ENCODE results near the gene SH3BP1.

DNA sequence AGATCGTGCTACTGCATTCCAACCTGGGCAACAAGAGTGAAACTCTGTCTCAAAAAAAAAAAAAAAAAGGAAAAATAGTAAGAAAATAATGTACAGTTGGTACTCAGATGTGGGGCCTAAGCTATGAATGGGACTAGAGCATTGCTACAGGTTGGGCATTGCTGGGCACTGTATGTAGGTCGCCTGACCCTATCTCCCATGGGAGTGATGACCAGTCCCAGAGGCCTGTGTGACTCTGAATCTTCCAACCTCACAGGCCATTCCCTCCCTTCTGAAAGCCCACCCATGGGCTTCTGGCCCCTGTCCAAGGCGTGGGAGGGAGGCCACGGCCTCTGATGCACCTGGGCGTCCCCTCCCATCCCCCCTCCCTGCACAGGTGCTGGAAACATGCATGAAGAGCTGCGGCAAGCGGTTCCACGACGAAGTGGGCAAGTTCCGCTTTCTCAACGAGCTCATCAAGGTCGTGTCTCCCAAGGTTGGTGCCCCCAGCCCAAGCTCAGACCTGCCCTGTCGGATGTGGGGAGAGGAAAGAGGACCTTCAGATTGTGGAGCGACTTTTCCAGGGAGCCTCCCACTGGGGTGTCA lies 21.3 kb upstream of the SH3BP1 start:
- TF ChIP-seq, protein P1, sequence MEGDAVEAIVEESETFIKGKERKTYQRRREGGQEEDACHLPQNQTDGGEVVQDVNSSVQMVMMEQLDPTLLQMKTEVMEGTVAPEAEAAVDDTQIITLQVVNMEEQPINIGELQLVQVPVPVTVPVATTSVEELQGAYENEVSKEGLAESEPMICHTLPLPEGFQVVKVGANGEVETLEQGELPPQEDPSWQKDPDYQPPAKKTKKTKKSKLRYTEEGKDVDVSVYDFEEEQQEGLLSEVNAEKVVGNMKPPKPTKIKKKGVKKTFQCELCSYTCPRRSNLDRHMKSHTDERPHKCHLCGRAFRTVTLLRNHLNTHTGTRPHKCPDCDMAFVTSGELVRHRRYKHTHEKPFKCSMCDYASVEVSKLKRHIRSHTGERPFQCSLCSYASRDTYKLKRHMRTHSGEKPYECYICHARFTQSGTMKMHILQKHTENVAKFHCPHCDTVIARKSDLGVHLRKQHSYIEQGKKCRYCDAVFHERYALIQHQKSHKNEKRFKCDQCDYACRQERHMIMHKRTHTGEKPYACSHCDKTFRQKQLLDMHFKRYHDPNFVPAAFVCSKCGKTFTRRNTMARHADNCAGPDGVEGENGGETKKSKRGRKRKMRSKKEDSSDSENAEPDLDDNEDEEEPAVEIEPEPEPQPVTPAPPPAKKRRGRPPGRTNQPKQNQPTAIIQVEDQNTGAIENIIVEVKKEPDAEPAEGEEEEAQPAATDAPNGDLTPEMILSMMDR (conservative IDR thresholded peaks at IDR 0.05; ENCODE audit: low read depth in 2 of 2), result no peak
- TF ChIP-seq, protein P2, sequence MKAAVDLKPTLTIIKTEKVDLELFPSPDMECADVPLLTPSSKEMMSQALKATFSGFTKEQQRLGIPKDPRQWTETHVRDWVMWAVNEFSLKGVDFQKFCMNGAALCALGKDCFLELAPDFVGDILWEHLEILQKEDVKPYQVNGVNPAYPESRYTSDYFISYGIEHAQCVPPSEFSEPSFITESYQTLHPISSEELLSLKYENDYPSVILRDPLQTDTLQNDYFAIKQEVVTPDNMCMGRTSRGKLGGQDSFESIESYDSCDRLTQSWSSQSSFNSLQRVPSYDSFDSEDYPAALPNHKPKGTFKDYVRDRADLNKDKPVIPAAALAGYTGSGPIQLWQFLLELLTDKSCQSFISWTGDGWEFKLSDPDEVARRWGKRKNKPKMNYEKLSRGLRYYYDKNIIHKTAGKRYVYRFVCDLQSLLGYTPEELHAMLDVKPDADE (IDR thresholded peaks at IDR 0.05), result no peak
- TF ChIP-seq POLR2AphosphoS5 (IDR thresholded peaks at IDR 0.05; ENCODE audit: low read depth) (no peak), STAT1 (IDR thresholded peaks at IDR 0.05; ENCODE audit: unreplicated experiment) (no peak), EZH2 (IDR thresholded peaks at IDR 0.05; ENCODE audit: low read depth, unreplicated experiment) (no peak), EZH2phosphoT487 (IDR thresholded peaks at IDR 0.05; ENCODE audit: unreplicated experiment) (no peak), JUNB (IDR thresholded peaks at IDR 0.05; ENCODE audit: unreplicated experiment) (no peak), CREB1 (CRISPR knock-in tag; IDR thresholded peaks at IDR 0.05; ENCODE audit: low read depth) (no peak), ZNF114 (CRISPR knock-in tag; IDR thresholded peaks at IDR 0.05) (no peak)
- TF ChIP-seq, protein P3, sequence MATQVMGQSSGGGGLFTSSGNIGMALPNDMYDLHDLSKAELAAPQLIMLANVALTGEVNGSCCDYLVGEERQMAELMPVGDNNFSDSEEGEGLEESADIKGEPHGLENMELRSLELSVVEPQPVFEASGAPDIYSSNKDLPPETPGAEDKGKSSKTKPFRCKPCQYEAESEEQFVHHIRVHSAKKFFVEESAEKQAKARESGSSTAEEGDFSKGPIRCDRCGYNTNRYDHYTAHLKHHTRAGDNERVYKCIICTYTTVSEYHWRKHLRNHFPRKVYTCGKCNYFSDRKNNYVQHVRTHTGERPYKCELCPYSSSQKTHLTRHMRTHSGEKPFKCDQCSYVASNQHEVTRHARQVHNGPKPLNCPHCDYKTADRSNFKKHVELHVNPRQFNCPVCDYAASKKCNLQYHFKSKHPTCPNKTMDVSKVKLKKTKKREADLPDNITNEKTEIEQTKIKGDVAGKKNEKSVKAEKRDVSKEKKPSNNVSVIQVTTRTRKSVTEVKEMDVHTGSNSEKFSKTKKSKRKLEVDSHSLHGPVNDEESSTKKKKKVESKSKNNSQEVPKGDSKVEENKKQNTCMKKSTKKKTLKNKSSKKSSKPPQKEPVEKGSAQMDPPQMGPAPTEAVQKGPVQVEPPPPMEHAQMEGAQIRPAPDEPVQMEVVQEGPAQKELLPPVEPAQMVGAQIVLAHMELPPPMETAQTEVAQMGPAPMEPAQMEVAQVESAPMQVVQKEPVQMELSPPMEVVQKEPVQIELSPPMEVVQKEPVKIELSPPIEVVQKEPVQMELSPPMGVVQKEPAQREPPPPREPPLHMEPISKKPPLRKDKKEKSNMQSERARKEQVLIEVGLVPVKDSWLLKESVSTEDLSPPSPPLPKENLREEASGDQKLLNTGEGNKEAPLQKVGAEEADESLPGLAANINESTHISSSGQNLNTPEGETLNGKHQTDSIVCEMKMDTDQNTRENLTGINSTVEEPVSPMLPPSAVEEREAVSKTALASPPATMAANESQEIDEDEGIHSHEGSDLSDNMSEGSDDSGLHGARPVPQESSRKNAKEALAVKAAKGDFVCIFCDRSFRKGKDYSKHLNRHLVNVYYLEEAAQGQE (IDR thresholded peaks at IDR 0.05; ENCODE audit: unreplicated experiment), result no peak

Measured in GM23338 (cell line).